GM12873 (cell line): Measurements from ENCODE around the gene HDAC9.

Source experiments
- TF ChIP-seq, protein P1 (sequence below): IDR thresholded peaks from 2 replicates; pipeline ENCODE4 v1.5.1; 2012; ENCODE audit warnings: low read depth, mild to moderate bottlenecking, moderate library complexity, low read length, control low read depth; ENCODE audit not compliant: insufficient read depth; ENCODE audit errors: missing control alignments

The HDAC9 gene

DNA sequence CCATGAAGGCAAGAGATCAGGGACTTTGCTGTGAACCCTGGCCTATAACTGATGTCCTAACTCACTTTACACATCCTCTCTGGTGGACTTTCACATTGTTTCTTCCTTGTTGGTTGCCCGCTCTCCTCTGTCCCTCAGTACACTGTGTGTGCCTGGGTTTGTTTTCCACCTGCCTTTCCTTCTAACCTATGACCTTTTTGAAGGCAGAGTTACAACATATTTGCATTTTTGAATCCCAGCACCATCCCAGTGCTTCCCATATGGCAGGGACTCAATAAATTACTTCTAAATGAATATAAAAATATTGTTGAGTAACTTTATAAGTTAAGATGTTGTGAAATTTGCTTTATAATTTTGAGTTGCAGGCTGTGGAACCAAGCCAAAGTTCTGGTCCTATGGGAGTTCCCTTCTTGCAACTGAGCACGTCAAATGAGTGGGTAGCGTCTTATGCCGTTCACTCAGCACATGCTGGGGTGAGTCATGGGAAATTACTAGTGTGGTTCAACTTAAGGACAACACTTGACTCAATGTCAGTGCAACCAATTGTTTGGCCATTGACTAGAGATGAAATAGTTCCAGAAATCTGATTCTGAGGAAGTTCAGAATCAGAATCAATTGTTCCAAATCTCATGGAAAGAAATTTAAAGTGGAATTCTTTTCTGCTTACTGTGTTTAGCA lies 370.9 kb downstream of the HDAC9 start:
- TF ChIP-seq, protein P1, sequence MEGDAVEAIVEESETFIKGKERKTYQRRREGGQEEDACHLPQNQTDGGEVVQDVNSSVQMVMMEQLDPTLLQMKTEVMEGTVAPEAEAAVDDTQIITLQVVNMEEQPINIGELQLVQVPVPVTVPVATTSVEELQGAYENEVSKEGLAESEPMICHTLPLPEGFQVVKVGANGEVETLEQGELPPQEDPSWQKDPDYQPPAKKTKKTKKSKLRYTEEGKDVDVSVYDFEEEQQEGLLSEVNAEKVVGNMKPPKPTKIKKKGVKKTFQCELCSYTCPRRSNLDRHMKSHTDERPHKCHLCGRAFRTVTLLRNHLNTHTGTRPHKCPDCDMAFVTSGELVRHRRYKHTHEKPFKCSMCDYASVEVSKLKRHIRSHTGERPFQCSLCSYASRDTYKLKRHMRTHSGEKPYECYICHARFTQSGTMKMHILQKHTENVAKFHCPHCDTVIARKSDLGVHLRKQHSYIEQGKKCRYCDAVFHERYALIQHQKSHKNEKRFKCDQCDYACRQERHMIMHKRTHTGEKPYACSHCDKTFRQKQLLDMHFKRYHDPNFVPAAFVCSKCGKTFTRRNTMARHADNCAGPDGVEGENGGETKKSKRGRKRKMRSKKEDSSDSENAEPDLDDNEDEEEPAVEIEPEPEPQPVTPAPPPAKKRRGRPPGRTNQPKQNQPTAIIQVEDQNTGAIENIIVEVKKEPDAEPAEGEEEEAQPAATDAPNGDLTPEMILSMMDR: no peak

DNA sequence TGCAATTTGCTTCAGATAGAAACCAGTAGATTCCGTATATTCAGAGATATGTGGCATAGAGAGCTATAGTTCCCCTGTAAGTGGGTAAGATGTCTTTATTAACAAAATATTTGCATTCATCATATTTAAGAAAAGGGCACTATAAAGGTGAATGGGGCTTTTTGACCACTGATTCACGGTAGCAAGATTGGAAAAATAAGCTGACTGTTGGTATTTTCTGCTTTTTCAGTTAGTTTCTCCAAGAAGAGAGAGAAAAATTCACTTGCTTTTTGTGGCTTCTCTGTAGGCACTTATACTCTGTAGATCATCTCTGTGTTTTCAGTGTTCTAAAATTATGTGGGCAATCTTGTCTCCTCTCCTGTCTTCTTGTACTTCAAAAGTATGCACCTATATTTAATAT lies 376.8 kb downstream of the HDAC9 start:
- TF ChIP-seq, protein P1: no peak

DNA sequence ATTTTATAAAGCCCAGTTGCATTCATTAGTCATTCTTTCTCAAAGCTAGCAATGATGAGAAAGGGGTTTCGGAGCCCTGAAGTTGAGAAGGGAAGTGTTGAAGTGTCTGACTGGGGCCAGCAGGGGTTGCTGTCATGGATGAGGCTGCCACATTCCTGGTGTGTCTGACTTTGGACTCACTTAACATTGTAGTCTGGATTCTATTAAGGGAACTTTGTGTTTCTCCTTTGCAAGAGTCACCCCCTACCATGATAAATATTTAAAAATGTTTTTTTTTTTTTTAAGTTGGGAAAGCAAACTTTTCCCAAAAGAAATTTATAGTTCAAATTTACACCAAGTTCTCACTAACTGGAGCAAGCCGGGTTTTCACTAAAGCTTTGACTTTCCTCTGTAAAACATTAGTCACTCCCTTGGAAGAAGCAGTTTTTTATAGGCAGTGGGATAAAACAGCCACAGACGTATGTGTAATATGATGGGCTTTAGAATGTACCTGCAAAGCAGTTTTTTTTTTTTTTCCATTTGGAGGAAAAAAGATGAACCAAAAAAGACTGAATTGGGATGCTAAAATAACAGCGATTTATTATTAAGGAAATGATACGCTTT lies 378.3 kb downstream of the HDAC9 start:
- TF ChIP-seq, protein P1: peak; percentile 3

DNA sequence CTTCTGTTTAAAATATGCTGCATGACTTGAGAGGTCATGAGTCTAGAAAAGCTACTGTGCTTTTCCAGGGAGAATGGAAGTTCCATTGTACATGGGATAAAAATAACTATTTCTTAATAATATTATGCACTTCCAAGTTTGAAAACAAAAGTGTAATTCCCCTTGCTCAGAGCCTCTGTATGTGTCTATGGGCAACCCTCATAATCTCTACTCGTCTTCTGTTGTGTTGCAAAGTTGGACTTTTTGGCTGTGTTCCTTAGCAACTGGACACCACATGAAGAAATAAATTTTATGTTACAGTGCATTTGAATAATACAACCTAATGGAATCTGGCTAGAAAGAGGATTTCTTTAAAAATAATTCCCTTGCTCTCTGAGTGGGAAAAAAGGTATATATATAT lies 379.3 kb downstream of the HDAC9 start:
- TF ChIP-seq, protein P1: no peak

DNA sequence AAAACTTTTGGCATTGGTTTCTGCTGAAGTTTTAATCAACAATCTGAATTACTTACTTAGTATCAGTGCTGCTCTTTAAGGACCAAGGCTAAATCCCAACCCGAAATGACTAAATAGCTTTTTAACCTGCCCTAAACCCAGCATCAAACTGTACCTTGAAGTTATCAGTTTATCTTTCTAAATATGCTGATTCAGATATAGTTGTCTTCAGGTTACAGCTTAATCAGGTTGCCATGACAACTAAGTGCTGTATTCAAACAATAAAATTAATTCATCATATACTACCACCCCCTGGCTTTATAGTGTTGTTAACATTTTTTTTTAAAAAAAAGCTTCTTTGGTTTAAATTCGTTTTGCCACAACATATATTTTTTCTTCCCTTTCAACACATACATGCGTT lies 382.3 kb downstream of the HDAC9 start:
- TF ChIP-seq, protein P1: no peak

DNA sequence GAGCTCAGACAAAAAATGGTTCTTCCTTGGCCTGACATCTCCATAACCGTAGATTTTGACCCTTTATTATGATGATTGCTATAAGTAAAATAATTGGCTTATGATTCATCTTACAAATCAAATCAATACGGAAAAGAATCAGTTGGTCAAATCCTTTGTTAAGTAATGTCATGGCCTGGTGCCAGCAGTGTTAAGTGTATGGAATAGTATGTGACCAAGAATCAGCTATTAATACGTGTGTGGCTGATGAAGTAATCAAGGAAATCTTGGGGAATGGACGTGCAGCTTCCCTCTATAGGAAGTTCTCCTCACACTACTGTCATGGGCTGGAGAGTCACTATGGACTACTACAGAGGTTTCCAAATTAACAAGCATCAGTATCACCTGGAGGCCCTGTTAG lies 391.3 kb downstream of the HDAC9 start:
- TF ChIP-seq, protein P1: no peak

DNA sequence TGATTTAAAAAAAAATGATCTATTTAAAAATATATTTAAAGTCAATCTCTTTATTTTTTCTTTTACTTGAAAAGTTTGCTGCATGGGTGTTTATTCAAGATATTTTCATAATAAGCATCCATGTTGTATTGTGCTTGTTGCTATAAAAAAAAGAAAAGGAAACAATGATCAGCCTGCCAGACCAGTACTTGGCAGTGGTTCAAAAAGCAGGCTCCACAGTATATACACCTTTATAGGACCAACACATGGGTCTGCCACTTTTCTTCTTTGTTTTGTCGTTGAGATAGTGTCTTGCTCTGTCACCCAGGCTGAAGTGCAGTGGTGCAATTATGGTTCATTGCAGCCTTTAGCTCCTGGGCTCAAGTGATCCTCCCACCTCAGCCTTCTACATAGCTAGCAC lies 393.9 kb downstream of the HDAC9 start:
- TF ChIP-seq, protein P1: no peak
